Adipose tissue (tissue), 3 donors: Measurements from ENCODE around the gene IL1RAPL2. TPM values are rescaled to one million over a fixed set of nuclear protein-coding genes. Genes with fewer than 3 reads are reported as not detected.
"Not testable (repeated sequence)": the region's sequence is repeated elsewhere in the genome, so short reads cannot be mapped to it uniquely, and the experiment has no call there.

Experiments used
- H3K27ac ChIP-seq: one replicate; pipeline ENCODE4 v1.5.1; 2013; ENCODE audit warnings: low read depth, low read length
- WGBS, 3 donors: extraction: QIAGEN DNeasy Blood & Tissue Kit; methylation state at CpG; one replicate each; pipeline ENCODE4 v1.1.7; 2013; 5-methylcytosine and 5-hydroxymethylcytosine counted together
- polyA plus RNA-seq, 3 donors: library from polyadenylated mRNA; stranded (reverse); fragments of 200-250 nt; gene quantifications; one replicate each; pipeline ENCODE4 v1.2.3, GENCODE V29; 2013
- donor health status: healthy with polysubstance abuse.
- donor health status: Bipolar disorder and iron deficiency.
- donor health status: healthy.

The IL1RAPL2 gene
- polyA plus RNA-seq, 3 donors, result not detected

DNA sequence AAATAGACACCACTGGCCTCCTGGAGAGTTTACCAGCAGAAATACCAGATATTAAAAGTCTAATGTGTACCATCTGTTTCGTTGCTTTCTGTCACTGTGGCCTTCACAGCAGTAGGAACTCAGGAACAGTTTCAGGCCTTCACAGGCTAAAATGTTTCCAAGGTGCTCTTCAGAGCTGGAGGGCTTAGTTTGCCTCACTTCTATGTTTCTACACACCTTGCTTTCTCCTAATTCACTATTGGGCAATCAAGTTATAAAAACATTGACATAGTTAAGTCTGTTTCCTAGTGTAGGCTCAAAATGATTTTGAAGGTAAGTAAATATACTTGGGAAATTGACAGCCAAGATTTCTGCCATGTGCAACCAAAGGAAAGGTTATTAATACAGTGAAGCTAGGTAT is 395.9 kb downstream of the IL1RAPL2 start:
- H3K27ac ChIP-seq, result no peak overlapping the region
- WGBS, 3 donors, result 52 to 73% (median 57%) methylated on average over 1 of the region's 1 CpG

DNA sequence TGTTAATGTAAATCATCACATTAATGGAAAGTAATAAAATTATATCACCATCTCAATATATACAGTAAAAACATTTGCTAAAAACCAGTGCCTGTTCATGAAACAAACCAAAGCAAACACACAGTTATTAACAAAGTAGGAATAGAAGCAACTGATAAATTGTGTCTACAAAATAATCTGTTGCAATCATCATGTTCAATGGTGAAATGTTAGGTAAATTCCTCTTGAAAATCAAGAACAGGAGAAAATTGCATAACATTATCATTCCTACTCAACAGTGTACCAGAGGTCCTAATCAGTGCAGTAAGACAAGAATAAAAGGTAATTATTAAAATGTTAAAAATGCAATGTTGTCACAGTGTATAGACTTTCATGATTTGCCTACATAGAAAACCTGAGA is 402.2 kb downstream of the IL1RAPL2 start:
- no peak overlapping the region for H3K27ac ChIP-seq

DNA sequence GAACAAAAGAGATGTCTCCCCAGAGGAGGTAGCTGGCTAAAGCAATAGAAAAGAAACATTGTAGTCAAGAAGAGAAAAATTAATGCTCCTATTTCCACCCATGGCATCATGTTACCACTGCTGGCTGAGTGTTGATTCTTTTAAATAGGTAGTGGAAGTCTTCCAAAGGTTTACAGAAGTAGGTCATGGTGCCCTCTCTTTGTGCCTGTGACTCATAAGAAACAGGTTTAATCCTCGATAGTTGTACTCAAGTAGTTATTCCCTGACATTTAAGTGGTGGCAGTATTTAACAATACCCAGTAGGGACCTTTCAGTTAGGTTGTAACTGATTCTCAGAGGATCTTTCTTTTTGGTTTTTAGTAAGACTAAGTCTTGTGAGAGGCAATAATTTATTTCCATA is 406.7 kb downstream of the IL1RAPL2 start:
- no peak overlapping the region for H3K27ac ChIP-seq
- WGBS, 3 donors, result 43 to 67% (median 49%) methylated on average over 1 of the region's 1 CpG

DNA sequence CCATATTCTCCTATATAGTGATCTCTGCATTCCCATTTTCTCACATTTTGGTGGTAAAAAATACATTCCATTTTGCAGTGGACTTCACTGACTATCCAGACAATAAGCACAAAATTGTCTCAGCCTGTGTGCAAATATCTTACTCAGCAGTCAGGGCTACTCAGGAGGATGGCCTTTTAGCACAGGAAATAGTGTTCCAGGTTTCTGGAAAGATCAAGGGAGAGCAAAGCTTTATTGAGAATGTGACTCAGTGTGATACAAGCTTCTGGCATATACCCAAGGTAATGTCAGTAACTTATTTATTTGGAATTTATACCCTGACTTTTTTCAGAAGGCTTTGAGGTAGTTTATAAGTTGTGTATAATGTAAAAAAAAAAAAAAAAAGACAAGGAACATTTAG is 421.1 kb downstream of the IL1RAPL2 start:
- no peak overlapping the region for H3K27ac ChIP-seq

DNA sequence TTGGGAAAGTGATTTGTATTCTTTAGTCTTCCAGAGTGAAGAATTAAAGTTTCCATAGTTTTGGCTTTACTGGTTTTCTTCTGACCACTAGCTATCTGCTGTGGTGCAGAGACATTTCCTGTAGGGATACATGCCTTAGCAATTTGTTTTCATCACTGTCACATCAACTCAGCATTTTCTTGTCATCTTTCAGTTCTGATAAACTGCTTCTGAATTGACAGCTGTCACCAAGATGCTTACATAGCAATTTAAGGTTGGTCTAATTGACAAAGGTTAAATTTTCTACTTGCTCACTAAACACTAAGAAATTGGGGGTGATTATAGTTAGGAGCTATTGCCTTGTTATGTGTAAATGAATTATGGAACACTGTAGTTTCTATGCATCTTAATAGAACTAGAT is 422.0 kb downstream of the IL1RAPL2 start:
- H3K27ac ChIP-seq, result no peak overlapping the region

DNA sequence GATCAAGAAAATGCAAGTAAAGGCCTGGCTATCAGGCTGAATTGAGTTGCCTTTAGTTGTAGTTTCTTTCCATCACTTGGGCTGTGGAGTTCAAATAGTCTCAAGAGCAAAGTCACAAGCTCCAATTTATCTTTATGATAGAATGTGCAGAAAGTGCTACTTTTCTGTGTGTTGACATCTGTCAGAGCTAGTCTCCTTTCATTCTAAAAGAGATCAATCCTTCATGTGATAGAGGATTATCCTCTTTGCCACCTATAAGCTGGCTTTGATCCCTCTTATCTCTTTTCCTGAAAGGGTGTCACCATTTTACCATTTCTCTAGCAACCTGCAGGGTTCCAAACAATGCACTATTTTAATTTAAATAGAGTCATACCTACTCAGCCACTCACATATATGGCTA is 429.5 kb downstream of the IL1RAPL2 start:
- H3K27ac ChIP-seq, result no peak overlapping the region

DNA sequence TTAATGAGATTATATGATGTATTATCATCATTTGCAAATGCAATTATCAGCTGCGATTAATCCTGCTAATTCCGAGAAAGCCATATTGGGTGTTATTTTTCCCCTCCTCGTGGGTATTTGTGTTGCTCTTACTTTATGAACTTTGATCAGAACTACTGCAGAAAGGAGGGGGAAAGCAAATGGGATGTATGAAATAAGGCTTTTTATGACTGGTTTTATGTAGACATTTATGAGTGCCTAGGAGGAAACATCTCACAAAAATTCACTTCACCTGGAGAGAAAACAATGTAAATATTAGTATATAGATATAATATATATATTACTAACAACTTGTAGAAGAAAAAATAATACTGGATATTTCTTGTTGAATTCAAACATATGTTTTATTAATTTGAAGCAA is 440.1 kb downstream of the IL1RAPL2 start:
- 59 to 90% (median 80%) methylated on average over 3 of the region's 3 CpGs for whole genome bisulfite sequencing, 3 donors
- H3K27ac ChIP-seq, result no peak overlapping the region

DNA sequence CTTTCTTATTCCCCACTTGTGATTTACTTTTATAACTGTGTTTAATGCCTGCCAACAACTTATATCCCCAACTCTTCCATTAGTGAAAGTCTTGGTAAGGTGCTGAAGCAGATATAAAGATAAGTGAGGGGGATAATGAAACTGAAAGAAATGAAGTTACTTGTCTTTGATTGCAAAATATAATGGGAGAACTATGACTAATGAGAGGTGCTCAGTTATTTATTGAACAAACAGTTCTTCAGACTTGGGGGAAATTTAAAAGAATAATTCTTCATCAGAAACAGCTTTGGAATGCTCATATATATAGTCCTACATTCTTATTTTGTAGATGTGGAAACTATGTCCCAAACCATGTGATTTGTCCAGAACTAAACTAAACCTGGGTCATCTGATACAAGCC is 441.0 kb downstream of the IL1RAPL2 start:
- no peak overlapping the region for H3K27ac ChIP-seq

DNA sequence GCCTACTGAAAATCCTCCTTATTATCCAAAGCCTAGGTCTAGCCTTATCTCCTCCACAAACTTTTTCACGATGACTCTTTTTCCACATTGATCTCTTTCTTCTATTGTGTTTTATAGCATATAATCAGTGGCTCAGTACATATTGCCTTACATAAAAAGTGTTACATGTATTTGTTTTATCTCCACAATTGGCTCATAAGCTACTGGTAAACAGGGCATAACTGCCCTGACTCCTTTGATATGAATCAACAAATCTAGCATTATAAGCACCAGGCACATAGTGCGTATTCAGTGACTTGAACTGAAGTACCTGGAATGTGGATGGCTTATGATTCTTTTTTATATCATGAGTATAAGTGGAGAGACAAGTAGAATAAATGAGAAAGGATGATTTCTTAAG is 447.7 kb downstream of the IL1RAPL2 start:
- 88 to 91% (median 90%) methylated on average over 2 of the region's 2 CpGs for WGBS, 3 donors
- no peak overlapping the region for H3K27ac ChIP-seq

DNA sequence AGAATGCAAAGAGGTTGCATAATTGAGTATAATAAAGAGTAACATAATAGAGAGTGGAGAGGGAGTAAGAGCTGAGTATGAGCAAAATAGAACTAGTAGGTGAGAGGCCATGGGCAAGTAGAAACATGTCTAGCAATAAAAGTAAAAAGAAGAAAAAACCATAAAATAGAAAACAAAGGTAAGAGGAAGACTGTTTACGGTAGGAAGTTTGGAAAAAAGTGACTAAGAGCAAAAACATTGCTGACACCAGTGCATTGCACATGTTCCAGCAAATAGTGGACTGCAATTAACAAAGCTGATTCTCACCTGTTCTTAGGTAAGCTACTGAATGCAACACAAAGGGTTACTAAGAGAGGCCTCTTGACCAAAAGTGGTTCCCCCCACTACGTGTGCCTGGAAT is 451.6 kb downstream of the IL1RAPL2 start:
- 65 to 91% (median 85%) methylated on average over 2 of the region's 2 CpGs for WGBS, 3 donors
- no peak overlapping the region for H3K27ac ChIP-seq

DNA sequence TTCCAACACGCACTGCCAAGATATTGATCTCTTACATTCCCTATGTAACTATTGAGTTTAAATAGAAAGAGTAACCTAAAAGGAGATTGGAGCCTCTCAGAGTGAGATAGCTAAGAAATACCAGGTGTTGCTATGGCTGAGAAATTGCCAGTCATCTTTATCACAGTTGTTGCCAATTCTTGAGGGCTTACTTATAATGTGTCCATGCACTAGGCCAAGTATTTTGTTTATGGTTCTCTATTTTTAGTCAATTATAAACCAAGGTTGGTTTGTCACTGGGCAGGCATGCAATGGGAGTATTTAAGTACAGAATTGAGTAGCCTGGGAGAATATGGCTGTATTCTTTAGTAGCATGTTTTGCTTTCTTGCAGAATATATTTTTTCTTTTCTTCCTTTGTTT is 452.9 kb downstream of the IL1RAPL2 start:
- no peak overlapping the region for H3K27ac ChIP-seq
- 32 to 85% (median 63%) methylated on average over 1 of the region's 1 CpG for WGBS, 3 donors

DNA sequence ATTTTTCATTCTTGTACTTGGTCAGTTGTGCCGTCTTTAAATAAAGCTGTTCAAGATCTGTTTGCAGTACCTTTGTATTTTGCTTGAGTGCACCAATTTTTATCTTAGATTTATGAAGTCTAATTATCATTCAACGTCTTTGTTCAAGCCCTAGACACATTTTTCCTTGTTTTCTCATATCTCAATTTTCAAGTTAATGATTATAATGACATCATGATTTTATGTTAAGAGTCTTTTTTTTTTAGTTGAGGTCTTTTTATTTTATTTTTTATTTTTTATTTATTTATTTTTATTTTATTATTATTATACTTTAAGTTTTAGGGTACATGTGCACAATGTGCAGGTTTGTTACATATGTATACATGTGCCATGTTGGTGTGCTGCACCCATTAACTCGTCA is 463.0 kb downstream of the IL1RAPL2 start:
- not testable (repeated sequence) for H3K27ac ChIP-seq
- 74 to 86% (median 81%) methylated on average over 2 to 3 of the region's 3 CpGs for WGBS, 3 donors

DNA sequence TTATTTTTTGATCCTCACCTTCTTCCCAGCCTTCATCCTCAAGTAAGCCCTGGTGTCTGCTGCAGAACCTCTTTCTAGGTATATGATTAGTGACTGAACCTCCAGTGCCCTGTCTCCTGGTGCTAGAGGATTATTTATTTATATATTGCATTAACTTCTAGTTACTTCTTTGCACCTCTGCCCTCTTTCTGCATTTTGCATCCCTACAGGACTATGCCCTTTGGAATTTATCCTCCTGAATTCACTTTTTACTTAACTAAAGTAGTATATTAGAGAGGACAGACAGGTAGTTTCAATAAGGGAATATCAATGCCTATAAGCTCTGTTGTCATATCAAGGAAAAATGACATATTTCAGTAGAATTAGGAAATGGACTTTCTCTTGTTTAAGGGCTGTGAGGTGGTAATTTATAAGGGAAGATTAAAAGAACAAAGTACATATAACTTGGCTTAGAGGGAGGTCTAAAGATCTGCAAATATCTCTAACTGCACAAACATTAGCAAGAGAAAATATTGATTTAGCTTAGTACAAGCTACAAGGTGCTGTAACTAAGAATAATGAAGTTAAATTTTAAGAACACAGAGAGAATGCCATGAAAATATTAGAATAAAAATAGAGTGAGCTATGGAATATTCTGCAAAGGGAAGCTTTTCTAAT is 472.8 kb downstream of the IL1RAPL2 start:
- no peak overlapping the region for H3K27ac ChIP-seq

DNA sequence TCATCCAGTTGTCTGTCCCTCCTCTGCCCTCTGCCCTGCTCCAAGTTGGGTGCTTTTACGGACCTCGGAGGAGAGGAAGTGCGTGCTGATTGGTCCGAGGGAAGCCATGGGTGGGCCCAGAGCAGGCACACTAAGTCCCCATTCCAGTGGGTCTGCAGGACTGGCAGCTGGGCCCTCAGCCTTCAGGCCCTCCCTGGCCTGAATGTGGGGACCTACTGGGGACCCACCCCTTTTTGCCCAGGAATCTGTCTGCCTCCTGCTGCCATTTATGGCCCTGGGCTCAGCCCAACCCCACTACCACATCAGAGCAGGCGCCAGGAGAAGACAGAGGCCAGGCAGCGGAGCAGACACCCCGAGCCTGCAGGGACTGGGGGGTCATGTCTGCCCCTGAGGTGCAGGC is 484.9 kb downstream of the IL1RAPL2 start:
- no peak overlapping the region for H3K27ac ChIP-seq
- WGBS, 3 donors, result 78 to 90% (median 83%) methylated on average over 7 of the region's 7 CpGs

DNA sequence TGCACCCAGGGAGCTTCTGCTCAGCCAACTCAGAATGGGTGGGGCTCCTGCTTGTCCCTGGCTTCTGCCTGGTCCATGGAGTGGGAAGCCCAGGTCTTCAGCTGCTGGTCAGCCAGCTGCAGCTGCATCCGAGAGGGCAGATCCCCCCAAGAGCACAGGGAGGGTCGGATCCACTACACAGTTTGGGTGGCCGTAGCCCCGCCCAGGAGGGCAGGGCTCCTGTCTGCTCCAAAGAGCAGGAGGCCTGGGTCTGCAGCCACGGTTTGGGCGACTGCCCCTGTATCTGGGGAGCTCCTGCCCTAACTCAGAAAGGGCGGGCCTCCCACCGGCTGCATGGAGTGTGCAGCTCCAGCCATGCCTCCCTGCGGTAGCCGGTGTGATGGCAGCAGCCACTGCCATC is 485.4 kb downstream of the IL1RAPL2 start:
- 63 to 88% (median 84%) methylated on average over 3 to 10 of the region's 10 CpGs for WGBS, 3 donors
- no peak overlapping the region for H3K27ac ChIP-seq

DNA sequence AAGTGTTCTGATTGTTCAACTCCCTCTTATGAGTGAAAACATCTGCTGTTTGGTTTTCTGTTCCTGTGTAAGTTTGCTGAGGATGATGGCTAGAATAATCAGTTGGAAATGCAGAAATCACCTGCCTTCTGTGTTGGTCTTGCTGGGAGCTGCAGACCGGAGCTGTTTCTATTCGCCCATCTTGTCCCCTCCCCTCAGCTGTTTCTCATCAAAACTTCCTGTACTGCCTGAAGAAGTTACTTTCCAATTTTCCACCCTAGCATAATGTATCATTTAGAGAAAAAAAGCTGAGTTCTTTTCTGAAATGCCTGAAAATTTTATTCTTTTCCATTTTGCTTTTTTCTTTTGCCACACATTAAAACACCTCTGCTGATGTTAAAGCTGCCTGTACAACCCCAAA is 486.9 kb downstream of the IL1RAPL2 start:
- 40 to 65% (median 54%) methylated on average over 2 of the region's 2 CpGs for WGBS, 3 donors
- no peak overlapping the region for H3K27ac ChIP-seq

DNA sequence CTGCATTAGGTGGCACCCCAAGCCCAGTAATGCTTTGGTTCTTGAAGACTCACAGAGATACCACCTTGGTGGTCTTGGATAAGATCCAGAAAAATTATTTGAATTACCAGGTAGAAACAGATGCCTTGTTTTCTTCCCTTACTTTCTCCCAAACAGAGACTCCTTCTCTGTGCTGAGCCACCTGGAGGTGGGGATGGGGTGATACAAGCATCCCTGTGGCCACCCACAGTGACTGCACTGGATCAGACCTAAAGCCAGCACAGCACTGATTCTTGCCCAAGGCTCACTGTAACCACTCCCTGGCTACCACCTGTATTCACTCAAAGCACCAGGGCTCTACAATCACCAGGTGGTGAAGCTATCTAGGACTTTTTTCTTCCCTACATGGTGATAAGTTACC is 497.7 kb downstream of the IL1RAPL2 start:
- H3K27ac ChIP-seq, result no peak overlapping the region

DNA sequence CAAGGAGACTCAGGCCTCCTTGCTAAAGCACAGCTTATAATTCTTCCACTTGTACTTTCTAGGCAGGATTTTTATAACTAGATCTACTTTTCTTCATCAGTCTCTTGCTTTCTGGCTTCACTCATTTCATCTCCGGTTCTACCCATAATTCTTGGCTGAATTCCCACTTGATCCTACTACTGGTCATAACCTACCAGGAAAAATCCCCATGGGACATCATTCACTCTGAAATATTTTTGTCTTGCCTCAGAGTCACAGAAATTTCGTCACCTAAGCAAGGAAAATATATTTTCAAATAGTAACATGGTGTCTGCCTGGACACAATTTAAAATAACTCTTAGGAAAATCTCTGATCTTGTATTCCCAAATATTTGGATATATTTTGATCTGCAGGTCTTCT is 532.2 kb downstream of the IL1RAPL2 start:
- no peak overlapping the region for H3K27ac ChIP-seq
- WGBS, 3 donors, result 37 to 61% (median 43%) methylated on average over 2 of the region's 2 CpGs

DNA sequence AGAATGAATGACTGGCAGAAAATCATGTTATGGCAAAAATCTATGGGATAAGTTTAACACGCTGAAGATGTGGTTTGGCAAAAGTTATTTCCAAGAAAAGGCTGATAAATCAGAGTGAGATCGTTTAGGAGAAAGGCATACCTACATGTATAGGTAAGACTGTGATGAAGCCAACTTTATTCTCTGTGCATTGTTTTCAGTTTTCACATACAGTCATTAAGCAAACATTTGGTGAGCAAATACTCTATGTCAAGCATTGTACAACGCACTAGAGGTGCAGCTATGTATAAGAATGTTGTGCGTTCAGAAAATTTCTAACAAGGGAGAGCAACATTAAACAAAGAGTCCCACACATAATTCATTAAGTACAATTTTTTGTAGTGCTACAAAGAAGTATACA is 532.8 kb downstream of the IL1RAPL2 start:
- WGBS, 3 donors, result 45 to 90% (median 75%) methylated on average over 4 of the region's 4 CpGs
- H3K27ac ChIP-seq, result no peak overlapping the region

DNA sequence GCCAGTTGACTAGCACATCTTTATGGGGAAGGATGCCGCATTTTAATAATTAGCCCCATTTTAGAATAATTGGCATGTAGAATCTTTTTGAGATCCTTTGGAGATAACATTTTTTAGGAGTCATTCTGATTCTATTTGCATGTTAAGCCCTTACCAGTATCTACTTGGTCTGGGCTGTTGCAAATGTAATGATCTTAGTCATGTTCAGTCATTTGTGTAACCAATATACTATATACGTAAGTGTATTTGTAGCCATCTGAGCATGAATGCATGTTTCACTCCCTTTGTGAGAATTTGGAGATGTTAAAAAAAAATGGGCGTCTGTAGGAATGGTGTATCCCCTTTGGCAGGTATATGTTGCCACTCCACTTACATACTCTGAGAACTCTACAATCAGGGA is 535.4 kb downstream of the IL1RAPL2 start:
- H3K27ac ChIP-seq, result no peak overlapping the region
- 88 to 94% (median 88%) methylated on average over 3 of the region's 3 CpGs for WGBS, 3 donors

DNA sequence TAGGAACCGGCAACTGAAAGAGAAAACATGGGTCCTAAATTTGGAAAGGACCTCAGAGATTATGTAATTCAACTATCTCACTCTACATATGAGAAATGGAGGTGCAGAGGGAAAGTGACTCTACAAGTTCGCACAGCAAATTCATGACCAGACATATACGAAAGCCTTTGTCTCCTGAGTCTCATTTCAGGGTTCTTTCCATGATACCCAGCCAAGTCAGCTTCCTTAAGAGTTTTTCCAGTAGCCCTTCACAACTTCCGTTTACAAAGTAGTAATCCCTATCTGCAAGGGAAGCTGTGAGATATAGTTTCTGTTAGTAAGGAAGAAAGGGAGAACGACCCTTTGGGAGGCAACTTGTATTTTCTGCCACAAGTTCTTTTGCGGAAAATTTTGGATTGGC is 543.9 kb downstream of the IL1RAPL2 start:
- H3K27ac ChIP-seq, result no peak overlapping the region
- WGBS, 3 donors, result 64 to 82% (median 74%) methylated on average over 6 of the region's 6 CpGs
